Measurements from ENCODE around the gene PLIN1.
"Not testable (repeated sequence)": the region's sequence is repeated elsewhere in the genome, so short reads cannot be mapped to it uniquely, and the experiment has no call there.

The PLIN1 gene, protein sequence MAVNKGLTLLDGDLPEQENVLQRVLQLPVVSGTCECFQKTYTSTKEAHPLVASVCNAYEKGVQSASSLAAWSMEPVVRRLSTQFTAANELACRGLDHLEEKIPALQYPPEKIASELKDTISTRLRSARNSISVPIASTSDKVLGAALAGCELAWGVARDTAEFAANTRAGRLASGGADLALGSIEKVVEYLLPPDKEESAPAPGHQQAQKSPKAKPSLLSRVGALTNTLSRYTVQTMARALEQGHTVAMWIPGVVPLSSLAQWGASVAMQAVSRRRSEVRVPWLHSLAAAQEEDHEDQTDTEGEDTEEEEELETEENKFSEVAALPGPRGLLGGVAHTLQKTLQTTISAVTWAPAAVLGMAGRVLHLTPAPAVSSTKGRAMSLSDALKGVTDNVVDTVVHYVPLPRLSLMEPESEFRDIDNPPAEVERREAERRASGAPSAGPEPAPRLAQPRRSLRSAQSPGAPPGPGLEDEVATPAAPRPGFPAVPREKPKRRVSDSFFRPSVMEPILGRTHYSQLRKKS

DNA sequence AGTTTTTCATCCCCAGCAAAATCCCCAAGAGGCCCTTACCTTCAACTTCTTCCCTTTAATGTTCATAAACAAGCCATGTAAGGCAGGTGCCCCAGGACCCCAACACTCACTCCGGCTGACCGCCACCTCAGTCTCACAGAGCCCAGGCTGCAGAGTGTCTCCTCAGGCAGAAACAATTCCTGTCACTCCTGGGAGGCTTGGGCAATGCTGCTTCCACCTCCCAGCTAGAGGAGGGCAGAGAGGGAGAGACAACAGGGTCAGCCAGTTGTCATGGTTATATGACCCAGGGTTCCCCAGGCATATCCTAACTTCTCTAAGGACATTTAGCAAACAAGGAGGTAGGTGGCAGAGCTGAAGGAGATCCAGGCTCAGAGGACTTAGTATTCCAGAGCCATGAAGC is at the start of gene PLIN1:
Gene PLIN1, minus strand, starts transcription at position 156 of the 400 bp plus-strand sequence. CDS start 1,878 bp downstream, outside the sequence.
- ATAC-seq (no peak), DNase-seq (no peak)

- DNase-seq: no peak
These were observed 49.1 kb upstream of the PLIN1 start for GRCh38 chr15:89728254-89728653.

GRCh38 chr15:89725064-89725463 is 45.9 kb upstream of the PLIN1 start:
- no peak for DNase-seq

More at GRCh38 chr15:89728254-89728653, 49.1 kb upstream of the PLIN1 start:
- ATAC-seq: no peak

DNA sequence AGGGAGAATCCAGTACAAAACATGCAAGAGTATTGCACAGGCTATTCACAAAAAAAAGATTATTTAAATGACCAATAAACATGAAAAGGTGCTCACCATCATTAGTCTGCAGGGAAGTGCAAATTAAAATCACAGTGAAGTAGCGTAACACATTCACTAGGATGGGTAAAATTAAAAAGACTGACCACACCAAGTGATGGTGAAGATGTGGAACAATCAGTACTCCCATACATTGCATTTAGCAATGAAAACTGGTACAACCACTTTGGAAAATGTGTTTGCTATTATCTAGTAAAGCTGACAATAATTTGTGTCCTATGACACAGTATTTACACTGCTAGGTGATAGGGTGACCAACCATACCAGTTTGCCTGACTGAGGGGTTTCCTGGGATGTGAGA is 45.5 kb upstream of the PLIN1 start:
- ATAC-seq (no peak), DNase-seq (no peak)

More at GRCh38 chr15:89725064-89725463, 45.9 kb upstream of the PLIN1 start:
- ATAC-seq: no peak

GRCh38 chr15:89723031-89723430 is 43.9 kb upstream of the PLIN1 start:
- DNase-seq (no peak), ATAC-seq (no peak)

DNA sequence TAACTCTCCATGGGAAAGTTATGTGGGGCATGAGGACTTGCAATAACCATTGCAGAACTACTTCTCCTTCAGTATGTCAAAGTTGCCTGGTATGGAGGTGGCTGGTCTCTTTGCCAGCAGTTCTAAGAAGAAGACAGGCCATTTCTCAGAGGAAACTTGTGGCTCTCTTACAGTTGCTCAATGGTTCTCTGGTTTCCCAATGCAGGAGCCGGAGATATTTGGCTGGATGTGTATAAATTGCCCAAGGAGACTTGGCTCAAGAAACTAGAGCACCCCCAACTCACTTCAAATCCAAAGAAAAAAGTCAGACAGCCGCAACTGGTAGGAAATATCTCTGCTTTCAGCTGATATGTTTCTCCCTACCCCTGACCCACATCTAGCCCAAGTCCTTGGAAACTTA is 35.6 kb upstream of the PLIN1 start:
- DNase-seq (no peak), ATAC-seq (no peak)

GRCh38 chr15:89707577-89707976 is 28.4 kb upstream of the PLIN1 start:
- ATAC-seq: no peak
- DNase-seq: no peak

GRCh38 chr15:89704411-89704810 is 25.2 kb upstream of the PLIN1 start:
- ATAC-seq: no peak
- no peak for DNase-seq

- ATAC-seq (no peak), DNase-seq (no peak)
These were observed 16.0 kb upstream of the PLIN1 start for GRCh38 chr15:89695198-89695597.

GRCh38 chr15:89693696-89694095 is 14.5 kb upstream of the PLIN1 start:
- no peak for ATAC-seq

GRCh38 chr15:89693091-89693490 is 13.9 kb upstream of the PLIN1 start:
- ATAC-seq (no peak), DNase-seq (no peak)

More at GRCh38 chr15:89693696-89694095, 14.5 kb upstream of the PLIN1 start:
- no peak for DNase-seq

GRCh38 chr15:89690276-89691218 is 11.4 kb upstream of the PLIN1 start, which contains the start of the genes PEX11A and WDR93:
Gene PEX11A (minus strand): TSS chr15:89690754. CDS start chr15:89690632, 122 bp downstream.
Gene WDR93 (plus strand): TSS chr15:89690811. CDS start chr15:89701747, 10,936 bp downstream.
- peak; percentile 89 for ATAC-seq
- DNase-seq: peak; percentile 84

- ATAC-seq, DNase-seq: not testable (repeated sequence)
These were observed 10.7 kb upstream of the PLIN1 start for GRCh38 chr15:89689930-89690275.

- ATAC-seq (no peak), DNase-seq (no peak)
These were observed 7.4 kb upstream of the PLIN1 start for GRCh38 chr15:89686522-89686921.

GRCh38 chr15:89685995-89686394 is 6.8 kb upstream of the PLIN1 start:
- DNase-seq (no peak), ATAC-seq (no peak)

GRCh38 chr15:89681146-89681545 is 2.0 kb upstream of the PLIN1 start:
- ATAC-seq (no peak), DNase-seq (no peak)

DNA sequence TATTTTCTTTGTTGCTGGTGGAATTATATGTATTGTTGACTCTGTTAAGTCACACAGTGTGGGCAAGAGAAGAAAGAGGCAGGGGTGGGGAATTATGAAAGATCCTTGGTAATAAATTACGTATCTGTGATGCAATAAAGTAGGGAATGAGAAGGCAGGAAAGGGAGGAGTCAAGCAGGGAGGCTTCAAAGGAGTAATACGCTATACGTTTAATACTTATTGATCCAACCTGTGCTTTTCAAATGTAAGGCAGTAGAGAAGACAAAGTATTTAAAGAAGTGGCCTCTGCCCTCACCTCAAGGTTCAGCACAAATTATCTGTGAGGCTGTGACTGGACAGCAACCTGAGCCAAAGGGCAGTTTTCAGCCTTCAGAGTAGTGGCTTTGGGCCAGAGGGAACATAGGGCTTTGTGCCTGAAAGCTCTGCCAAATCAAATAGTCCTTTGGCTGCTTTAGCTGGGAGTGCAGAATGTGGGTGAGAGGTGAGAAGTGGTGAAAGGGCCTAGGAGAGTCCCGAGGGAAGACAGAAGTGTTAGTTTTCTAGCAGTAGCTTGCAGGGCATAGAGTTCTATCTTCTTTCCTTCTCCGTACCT is 1.2 kb upstream of the PLIN1 start:
- ATAC-seq: no peak
- DNase-seq: no peak

GRCh38 chr15:89677381-89677780 is 1.8 kb downstream of the PLIN1 start:
- no peak for DNase-seq

DNA sequence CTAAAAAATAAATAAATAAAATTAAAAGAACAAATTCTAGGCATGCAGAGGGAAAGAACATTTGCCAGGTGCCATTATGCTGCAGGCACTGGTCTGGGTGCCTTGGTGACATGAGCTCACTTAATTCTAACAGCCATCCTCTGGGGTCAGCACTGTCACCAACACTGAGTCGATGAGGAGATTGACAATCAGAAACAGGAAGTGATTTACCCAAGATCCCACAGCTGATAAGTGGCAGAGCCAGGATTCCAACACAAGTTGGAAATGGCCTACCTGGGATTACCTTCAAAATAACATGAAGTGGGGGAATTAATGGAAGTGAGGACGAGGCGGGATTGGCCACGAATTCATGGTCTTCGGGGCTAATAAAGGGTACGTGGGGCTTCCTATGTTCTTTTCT is 3.6 kb downstream of the PLIN1 start:
- ATAC-seq: no peak

More at GRCh38 chr15:89677381-89677780, 1.8 kb downstream of the PLIN1 start:
- no peak for ATAC-seq

DNA sequence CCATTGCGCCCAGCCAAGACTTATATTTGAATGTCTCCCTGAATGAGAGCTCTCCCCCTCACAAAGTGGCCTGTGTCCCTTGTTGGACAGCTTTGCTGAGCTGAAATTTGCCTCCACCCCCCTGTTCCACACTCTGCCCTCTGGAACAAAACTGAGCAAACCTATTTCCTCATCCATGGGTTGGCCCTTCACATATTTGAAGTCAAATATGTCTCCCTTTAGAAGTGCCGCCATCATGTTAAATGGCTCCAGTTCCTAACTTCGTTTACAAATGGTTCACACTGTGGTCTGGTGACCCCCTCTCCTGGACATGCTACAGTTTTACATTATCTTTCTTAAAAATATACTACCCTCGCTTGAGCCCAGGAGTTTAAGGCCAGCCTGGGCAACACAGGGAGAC is 4.6 kb downstream of the PLIN1 start:
- DNase-seq: no peak
- no peak for ATAC-seq

More for the DNA sequence above, 3.6 kb downstream of the PLIN1 start:
- DNase-seq: no peak

- DNase-seq (peak; percentile 34), ATAC-seq (peak; percentile 47)
These were observed 6.0 kb downstream of the PLIN1 start for GRCh38 chr15:89673165-89673512.

All from stimulated activated naive CD8-positive, alpha-beta T cell treated with anti-CD3 and anti-CD28 coated beads, Interleukin-15, Interleukin-2, amounts not matched to agents 100 U/mL and 50 U/mL, for 24 hours (primary cell).